HL-60/S4 (cell line): ENCODE results near the gene FRMD4A.

Experiments used
- in situ Hi-C: fragments of 300-500 bp; cut with MboI; formaldehyde crosslinking; loops from 2 replicates; pipeline ENCODE4 v1.14.3; 2022; ENCODE audit warnings: low sequenced_read_pairs

Gene FRMD4A

DNA sequence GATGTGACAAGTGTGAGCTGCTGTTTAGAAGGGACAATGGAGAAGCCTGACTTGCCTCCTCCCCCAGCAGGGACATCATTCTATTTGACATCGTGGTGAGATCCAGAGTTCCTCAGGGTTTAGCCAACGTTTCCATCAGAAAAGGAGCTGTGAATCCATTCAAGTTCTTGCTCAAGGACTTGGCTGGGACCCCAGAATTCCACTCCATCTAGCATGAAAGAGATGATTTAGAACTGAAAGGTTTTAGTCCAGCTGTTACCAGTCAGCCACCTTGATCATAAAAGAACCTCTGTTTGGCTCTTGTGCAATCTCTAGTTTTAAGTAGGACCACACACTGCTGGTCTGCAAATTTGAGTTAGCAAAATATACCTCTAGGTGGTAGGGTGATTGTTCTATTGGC, 337.6 kb downstream of the FRMD4A start:
- in situ Hi-C loops = no loop called here

DNA sequence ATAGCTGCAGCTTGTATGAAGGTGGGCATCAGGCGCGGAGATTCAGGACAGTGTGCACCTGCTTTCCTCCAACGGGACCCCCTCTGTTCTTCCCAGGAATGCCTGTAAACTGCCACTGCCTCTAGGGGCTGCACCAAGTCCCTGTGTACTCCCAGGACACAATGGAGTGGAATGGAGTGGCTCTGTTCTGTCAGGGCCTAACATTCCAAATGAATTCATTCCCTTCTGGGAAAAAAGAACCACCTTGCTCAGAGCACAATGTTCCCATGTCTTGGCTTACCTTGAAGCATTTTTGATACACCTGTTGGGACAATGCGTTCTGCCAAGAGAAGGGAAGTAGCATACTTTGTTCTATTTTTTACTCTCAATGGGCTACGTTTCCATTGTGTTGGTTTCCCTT, 339.4 kb downstream of the FRMD4A start:
- in situ Hi-C loops = no loop called here

DNA sequence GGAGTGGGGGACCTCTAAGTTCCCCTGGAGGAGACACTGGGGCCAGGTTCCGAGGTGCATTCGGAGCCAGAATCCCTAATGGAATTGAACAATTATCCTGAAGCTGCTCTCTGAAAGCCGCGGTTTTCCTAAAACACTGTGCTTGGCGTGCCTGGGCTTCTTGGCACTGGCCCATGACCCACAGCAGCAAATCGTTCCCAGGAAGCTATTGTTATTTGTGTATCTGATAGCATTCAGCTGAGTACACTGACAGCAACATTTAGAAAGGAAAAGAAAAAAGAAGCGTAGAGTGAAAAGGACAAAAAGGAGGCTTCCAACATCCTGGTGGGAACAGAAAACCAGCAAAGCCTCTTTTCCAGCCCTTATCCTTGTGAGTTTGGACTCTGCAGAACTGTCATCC, 339.8 kb downstream of the FRMD4A start:
- in situ Hi-C loops = no loop called here

DNA sequence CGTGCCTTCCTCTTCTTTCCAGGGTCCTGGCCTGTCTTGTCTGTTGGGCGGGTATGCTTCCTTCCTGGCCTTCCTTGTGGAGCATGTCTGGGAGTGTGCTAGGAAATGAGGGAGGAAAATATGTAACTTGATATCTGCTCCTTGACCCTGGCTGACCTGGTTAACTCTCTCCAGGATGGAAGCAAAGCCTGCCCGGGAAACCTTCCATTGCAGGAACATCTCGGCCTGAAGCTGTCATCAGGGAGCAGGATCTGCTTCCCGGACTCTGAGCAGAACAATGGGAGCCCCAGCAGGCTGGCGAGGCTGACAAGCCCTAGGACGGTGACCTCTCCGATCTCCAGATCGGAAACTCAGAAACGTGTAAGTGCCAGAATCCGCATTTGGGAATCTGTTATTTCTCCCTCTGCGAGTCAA, 340.3 kb downstream of the FRMD4A start:
- in situ Hi-C loops = no loop called here

DNA sequence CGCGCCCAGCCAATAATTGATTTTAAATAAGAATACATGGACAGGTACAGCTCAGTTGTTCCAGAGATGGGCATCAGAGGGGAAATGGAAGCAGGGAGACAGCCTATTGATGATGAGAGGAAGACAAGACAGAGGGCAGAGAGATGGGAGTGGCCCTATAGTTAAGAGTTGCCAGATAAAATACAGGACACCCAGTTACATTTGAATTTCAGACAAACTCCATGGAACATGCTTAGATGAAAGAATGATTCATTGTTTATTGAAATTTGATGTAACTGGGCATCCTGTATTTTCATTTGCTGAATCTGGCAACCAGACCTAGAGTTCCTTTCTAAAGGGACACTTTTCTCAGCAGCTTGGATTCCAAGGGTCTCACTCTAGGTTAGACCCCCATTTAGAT, 341.1 kb downstream of the FRMD4A start:
- in situ Hi-C loops = no loop called here

DNA sequence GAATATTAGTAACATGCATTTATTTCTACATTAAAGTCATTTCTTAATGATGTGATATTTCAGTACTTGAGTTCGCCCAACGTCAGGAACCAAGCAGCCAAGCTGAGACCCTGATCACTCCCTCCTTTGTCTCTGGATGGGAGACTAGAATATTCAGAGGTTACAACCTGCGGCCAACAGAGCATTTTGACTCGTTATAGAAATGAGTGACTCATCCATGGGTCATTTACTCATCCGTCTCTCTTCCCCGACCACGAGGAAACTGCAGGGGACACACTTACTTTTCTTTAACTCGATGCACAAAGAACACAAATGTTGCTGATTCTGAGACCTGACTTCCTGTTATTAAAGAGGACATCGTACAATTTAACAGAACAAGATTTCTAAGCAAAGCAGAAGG, 343.3 kb downstream of the FRMD4A start:
- in situ Hi-C loops = no loop called here

DNA sequence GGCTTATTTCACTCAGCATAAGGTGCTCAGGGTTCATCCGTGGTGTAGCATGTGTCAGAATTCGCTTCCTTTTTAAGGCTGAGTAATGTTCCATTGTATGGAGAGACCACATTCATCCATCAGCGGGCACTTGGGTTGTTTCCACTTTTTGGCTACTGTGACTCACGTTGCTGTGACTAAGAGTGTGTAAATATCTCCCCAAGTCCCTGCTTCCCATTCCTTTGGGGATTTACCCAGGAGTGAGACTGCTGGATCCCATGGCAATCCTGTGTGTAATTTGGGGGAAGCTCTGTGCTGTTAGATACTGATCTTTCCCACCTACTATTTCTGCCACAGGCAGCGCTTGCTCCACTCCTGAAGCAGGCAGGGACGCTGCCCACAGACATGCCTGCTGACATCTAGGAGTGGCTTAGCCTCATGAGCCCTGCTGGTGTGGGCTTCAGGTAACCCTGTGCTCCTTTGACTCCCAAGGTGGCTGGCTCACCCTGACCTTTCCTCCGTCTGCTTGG, 346.0 kb downstream of the FRMD4A start:
- in situ Hi-C loops = no loop called here

DNA sequence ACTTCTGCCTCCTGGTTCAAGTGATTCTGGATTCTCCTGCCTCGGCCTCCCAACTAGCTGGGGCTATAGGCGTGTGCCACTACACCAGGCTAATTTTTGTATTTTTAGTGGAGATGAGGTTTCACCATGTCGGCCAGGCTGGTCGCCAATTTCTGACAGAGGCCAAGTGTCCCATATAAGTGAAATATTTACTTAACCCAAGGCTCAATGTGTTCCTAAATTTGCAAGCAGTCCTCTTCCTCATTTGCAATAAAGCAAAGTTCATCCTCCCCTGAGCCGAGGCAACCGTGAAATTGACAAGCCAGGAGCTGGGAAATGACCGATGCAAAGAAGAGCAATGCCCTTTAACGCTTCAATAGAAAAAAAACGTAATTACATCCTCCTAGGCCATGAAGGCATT, 347.7 kb downstream of the FRMD4A start:
- in situ Hi-C loops = no loop called here

DNA sequence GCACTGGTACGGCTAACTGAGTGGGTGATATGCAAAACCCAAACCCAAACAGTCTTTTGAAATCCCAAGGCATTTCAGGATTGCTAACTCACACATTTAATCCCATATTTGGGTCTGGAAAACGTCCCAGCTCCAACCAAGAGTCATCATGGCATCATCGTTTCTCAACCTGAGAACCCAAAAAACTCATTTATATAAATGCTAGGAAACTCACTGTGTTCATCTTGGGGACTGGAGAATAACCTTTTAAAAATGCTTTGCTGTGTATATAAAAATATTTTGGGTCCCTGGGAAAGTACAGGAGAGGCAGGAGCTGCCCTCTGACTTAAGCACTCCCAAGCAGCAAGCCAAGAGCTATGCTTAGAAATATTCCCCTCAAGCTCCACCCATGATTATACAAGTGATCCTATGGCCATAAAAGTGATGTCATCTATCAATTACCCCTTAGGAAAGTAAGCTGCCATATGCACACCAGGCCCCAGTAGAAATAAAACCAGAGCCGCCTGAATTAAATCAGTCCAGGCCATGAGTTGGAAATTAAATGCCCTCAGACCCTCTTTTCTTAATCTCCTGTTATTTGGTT, 352.1 kb downstream of the FRMD4A start:
- in situ Hi-C loops = no loop called here

DNA sequence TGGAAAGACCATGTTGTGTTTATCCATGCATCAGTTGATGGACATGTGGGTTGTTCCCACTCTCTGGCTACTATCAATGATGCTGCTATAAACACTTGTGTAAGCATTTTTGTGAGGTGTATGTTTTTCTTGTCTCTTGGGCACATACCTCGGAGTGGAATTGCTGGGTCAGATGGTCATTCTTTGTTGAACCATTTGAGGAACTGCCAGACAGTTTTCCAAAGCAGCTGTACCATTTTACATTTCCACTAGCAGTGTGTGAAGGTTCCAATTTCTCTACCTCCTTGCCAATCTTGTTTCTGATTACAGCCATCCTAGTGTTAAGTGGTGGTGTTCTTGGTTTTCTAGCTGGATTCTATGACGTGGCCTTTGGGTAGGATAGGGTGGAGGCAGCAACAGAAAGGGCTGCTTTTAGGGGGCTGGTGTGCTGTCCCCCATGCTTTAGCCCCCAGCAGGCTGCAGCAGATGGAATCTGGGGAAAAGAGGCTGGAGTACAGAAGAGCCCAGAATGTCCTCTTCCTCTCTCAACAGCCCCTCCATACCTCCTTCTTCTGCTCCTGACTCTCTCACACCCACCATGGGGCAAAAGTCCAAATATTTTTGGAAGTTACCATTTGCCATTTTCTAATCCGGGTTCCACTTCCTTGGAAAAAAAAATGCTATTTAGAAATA, 352.7 kb downstream of the FRMD4A start:
- in situ Hi-C loops = no loop called here

DNA sequence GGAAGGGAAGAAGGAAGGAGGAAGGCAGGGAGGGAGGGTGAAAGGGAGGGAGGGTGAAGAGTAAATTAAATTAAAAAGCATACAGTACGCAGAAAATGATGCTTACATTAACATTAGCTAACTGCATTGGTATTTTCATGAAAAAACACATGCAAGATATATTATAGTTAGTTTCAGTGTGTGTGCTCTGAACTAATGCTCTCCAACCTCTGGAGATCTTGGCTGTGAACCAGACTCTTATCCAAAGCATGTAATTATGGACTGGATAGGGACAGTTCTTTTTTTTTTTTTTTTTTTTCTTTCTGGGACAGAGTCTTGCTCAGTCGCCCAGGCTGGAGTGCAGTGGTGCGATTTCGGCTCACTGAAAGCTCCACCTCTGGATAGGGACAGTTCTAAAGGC, 357.0 kb downstream of the FRMD4A start:
- in situ Hi-C loops = no loop called here

DNA sequence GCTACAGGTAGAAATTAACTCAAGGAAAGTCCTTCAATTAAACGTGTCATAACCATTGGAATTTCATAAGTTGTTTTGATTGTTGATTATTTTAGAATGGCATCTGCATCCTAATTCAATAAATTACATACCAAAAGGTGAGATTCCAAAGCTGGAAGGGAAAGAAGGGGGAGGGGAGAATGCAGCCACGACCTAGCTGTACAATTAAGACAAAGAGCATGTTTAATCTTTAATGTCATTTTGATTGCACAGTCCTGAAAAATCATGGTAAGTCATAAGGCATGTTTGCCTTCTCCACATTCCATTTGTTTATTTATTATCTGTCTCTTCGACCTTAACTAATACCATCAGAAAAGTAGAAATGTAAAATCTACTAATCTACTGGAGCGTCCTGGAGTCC, 358.1 kb downstream of the FRMD4A start:
- in situ Hi-C loops = no loop called here

DNA sequence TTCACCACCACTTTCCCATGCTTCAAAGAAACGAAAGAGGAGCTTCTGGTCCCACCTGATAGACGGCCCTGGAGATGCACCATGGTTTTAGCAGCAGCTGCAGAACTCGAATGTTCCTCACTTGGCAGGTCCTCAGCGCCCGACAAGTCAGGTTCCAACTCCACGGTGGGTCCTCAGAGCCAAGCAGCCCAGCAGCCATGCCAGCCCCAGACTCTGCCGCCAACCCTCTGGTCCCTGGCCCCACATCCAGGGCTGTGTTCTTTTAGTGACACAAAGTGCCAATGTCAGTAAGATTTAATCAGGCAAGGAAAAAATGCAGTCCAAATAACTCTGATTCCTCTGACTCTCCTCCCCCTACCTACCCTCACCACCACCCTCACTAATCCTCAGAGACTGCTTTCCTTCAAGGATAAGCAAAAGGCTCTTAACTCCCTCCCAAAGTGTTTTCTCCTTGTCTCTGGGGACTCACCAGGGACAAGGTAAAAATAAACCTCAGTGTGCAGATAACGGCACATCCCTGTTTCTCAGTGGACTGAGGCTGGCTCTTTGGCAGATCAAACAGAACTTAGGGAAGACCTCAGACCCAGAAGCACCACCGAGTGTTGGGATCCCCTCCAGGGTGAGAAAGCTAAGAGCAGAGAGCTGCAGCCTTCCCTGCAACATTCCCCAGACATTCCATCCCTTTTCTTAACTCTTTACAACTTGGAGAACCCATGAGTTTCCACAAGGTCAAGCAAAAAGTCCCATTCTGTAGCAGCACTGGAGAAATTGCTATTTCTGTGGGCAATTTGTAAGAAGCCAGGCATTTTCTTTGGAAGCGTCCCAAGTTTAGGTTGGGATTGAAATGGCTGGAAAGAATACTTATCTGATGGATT, 358.9 kb downstream of the FRMD4A start:
- in situ Hi-C loops = no loop called here

DNA sequence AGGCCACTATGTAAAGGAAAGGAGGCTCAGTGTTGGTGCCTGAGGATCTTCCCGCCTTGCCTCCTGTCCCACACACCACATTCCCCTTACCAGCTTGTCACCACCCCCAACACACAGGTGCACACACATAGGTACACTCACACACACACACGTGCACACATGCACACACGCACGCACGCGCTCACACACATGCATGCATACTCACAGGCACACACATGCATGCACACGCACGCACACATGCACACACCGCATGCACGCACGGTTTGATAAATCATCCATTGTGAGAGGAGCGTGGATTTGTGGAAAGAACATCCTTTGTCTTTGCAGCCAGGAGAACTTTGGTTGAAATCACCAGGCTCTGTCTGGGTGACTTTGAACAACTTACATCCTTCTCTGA, 359.8 kb downstream of the FRMD4A start:
- in situ Hi-C loops = no loop called here

DNA sequence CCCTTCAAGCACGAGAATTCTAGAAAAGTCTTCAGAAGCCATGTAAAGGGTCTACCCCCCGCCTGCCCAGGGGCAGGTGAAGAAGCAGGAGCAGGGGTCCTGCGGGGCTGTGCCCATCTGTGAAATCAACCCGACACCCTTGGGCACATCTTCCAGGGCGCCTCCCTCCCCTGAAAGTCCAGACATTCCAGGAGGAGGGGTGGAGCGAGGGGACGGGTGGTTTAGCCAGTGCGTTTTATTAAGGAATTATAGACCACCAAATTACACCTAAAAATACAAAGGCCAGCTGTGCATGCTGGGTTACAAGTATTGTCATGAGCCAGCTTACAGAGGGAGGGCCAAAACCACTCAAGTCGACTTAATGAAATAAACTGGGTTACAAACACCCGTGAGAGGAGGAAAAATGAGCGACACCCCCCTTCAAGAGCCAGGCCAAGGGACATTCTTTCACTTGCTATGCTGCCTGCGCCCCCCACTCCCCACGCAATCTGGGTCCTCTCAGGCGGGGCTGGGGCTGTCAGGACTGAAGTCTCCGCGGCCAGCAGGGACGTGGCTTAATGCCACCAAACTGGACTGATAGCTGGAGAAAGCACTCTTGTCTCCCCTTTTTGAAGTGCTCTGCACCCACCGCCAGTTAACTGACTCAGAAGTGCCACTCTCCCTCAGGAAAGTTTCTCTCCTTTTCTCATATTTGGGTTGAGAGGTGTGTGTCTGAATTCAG, 360.3 kb downstream of the FRMD4A start:
- in situ Hi-C loops = no loop called here

DNA sequence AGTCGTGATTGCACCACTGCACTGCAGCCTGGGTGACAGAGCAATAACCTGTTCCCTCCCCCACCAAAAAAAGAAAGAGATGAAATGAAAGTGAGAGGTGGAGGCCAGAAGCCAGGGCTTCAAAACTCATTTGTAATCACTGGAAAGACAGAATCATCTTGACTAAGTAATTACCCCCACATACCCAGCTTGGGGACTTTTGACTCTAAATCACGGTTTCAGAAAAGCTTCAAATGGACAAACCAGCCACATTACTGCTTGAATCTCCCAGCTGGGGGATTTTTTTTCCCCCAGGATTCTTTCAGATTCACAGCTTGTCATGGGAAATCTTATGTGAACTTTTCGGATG, 361.0 kb downstream of the FRMD4A start:
- in situ Hi-C loops = no loop called here

DNA sequence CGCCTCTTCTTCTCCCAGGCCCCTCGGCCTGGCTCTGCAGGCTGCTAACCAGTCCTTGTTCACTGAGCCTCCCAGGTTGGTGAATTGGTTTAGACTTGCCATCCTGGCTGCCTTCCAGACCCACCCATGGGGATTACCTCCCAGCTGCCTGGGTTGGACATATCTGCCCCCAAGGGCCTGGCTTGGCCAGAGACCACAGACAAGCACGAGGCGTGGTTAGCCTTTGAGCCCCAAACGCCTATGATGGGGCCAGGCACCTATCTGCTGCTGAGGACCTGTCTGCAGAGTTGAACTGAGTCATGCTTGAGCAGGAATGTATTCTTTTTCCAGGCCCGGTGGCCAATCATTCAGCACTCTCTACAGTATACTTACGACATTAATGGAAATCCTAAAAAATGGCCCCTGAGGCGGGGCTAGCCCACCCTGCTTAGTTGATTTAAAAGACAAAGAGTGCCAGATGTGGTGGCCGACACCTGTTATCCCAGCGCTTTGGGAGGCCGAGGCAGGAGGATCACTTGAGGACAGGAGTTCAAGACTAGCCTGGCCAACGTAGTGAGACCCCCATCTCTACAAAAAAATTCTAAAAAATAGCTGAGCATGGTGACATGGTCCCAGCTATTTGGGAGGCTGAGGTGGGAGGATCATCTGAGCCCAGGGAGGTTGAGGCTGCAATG, 361.5 kb downstream of the FRMD4A start:
- in situ Hi-C loops = no loop called here

DNA sequence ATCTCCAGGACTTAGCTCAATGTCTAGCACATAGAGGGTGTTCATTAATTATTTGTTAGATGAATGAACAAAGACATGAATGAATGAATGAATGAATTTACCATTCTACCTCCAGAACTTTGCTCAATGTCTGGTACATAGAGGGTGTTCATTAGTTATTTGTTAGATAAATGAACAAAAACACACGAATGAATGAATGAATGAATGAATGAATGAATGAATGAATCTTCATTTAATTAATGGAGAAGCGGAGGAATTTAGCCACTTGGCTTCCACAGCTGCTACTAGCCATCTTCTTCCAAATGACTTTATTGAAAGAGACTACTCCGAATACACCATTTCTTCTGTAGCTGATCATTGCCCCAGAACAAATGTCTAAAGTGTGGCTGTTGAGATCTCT, 368.9 kb downstream of the FRMD4A start:
- in situ Hi-C loops = no loop called here

DNA sequence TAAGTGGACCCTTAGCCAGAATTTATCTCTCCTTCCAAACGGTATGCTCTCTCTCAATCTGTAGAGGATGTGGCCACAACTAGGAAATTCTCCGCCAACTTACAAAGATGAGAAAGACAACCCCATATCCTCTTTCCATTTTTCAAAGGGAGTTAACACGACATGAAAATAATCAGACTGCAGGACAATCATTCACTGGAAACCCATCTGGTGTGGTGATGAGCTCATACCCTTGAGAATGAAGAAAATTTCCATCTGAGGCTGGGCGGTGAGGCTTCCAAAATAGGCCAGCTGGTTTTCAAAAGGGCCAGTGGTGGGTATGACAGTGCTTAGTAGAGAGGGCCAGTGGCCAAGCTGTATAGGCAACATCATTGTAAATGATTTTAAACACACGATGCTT, 369.6 kb downstream of the FRMD4A start:
- in situ Hi-C loops = no loop called here

DNA sequence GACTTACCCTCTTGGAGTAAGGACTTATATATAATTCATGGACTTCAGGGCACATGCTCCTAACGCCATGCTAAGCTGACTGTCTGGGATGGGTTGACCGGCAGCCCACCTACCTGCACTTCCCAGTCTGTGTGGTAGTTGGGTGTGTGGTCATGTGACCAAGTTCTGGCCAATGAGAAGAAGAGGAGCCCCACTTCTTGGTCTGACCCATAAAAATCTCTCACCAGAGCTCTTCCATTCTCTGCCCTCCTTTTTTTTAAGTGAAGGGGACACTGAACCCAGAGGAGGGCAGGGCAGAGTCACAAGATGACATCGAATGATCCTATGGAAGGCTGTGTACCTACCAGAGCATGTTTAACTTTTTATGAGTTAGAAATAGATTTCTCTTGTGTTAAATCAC, 370.1 kb downstream of the FRMD4A start:
- in situ Hi-C loops = no loop called here
